BE2C (cell line): ENCODE measurements around the gene APOH.

ENCODE experiments used
- DNase-seq: peaks from one replicate; pipeline ENCODE4 v3.0.0-alpha.2; 2020
- H3K27me3 ChIP-seq: fragments of 250-450 bp; sonication (Bioruptor Pico); 2 replicates; pipeline ENCODE4 v1.5.1; 2020; ENCODE audit warnings: mild to moderate bottlenecking
- H3K36me3 ChIP-seq: fragments of 250-450 bp; sonication (Bioruptor Pico); 2 replicates; pipeline ENCODE4 v1.5.1; 2020; ENCODE audit warnings: mild to moderate bottlenecking
- H3K4me1 ChIP-seq: fragments of 250-450 bp; sonication (Bioruptor Pico); 2 replicates; pipeline ENCODE4 v1.5.1; 2020
- H3K4me3 ChIP-seq: 2 replicates; pipeline ENCODE4 v1.5.1; 2011; ENCODE audit warnings: low read depth, low read length
- H3K9me3 ChIP-seq: fragments of 250-450 bp; sonication (Bioruptor Pico); 2 replicates; pipeline ENCODE4 v1.5.1; 2020
- TF ChIP-seq, protein P1 (sequence below): IDR thresholded peaks from 2 replicates; pipeline ENCODE4 v1.5.1; 2012; ENCODE audit warnings: mild to moderate bottlenecking, low read depth, low read length

APOH gene

GRCh38 chr17:66178642-66179041, 50.6 kb downstream of the APOH start:
- Histone ChIP-seq H3K4me1 (no peaks in the 10 kb centered on the region), H3K36me3 (no peaks in the 10 kb centered on the region), H3K27me3 (no peaks in the 10 kb centered on the region), H3K4me3 (no peak overlapping the region), H3K9me3 (no peaks in the 10 kb centered on the region)
- TF ChIP-seq, protein P1, sequence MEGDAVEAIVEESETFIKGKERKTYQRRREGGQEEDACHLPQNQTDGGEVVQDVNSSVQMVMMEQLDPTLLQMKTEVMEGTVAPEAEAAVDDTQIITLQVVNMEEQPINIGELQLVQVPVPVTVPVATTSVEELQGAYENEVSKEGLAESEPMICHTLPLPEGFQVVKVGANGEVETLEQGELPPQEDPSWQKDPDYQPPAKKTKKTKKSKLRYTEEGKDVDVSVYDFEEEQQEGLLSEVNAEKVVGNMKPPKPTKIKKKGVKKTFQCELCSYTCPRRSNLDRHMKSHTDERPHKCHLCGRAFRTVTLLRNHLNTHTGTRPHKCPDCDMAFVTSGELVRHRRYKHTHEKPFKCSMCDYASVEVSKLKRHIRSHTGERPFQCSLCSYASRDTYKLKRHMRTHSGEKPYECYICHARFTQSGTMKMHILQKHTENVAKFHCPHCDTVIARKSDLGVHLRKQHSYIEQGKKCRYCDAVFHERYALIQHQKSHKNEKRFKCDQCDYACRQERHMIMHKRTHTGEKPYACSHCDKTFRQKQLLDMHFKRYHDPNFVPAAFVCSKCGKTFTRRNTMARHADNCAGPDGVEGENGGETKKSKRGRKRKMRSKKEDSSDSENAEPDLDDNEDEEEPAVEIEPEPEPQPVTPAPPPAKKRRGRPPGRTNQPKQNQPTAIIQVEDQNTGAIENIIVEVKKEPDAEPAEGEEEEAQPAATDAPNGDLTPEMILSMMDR = no peak
- DNase-seq = no peak

DNA sequence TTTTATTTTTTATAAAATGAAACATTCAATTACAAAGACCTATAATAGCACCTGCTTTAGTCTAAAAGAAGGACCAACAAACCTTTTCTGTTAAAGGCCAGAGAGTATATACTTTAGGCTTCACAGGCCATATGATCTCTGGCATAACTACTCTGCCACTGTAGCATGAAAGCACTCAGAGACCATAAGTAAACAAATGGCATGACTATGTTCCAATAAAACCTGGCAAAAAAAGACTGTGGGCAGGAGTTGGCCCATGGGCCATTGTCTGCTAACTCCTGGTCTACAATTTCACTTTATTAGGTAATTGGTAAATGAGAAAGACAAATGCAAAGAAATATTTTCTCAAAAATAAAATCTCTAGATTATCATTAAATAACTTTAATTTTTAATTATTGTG, 52.2 kb downstream of the APOH start:
- H3K36me3 ChIP-seq = no peaks in the 10 kb centered on the region
- H3K4me1 ChIP-seq = no peaks in the 10 kb centered on the region
- DNase-seq = no peak

DNA sequence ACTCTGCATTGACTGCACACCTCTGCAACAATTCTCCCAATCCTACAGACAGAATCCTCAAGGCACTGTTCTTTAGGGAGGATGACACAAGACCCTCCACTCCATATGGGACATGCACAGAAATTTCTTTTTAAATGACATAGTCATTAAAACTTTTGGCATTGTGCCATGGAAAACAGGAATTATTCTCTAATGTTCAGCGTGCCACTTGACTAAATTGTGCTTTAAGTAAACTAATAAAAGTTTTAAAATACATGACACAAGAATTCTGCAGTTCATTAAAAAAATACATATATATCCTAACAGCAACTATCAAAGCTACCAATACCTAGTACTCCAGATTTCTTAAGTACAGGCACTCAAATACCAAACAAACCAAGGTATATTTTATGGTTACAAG, 53.3 kb downstream of the APOH start:
- Histone ChIP-seq H3K36me3 (no peaks in the 10 kb centered on the region), H3K9me3 (no peaks in the 10 kb centered on the region), H3K4me3 (no peak overlapping the region), H3K27me3 (no peaks in the 10 kb centered on the region), H3K4me1 (no peaks in the 10 kb centered on the region)
- TF ChIP-seq, protein P1 = no peak
- no peak for DNase-seq

More for the DNA sequence above, 52.2 kb downstream of the APOH start:
- Histone ChIP-seq H3K4me3 (no peak overlapping the region), H3K9me3 (no peaks in the 10 kb centered on the region), H3K27me3 (no peaks in the 10 kb centered on the region)
- TF ChIP-seq, protein P1 = no peak; the same call in 1 of the 2 replicates

- TF ChIP-seq, protein P1 = no peak
- Histone ChIP-seq H3K27me3 (no peaks in the 10 kb centered on the region), H3K4me1 (no peaks in the 10 kb centered on the region), H3K36me3 (no peaks in the 10 kb centered on the region), H3K4me3 (no peak overlapping the region), H3K9me3 (no peaks in the 10 kb centered on the region)
- no peak for DNase-seq
Observed at GRCh38 chr17:66172691-66173223, 56.5 kb downstream of the APOH start.

DNA sequence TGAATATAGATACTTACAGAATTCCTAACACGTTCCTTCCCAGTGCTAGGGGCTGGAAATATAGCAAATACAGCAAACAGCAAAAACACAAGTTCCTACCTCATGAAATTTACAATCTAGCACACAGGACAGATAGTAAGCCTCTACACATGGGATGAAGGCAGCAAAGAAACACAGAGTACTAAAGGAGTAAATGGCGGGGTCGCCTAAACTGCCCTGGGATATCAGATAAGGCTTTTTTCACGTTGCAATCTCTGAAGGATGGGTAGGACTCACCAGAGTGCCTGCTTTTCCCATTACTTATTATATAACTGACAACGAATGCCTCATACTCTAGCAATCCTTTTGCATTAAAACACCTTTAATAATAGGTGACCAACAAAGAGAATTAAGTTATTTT, 57.1 kb downstream of the APOH start:
- Histone ChIP-seq H3K4me3 (no peak overlapping the region), H3K36me3 (no peaks in the 10 kb centered on the region), H3K27me3 (no peaks in the 10 kb centered on the region), H3K4me1 (no peaks in the 10 kb centered on the region), H3K9me3 (no peaks in the 10 kb centered on the region)
- DNase-seq = no peak
- TF ChIP-seq, protein P1 = no peak

- no peaks in the 10 kb centered on the region for H3K4me1 ChIP-seq
- H3K27me3 ChIP-seq = no peaks in the 10 kb centered on the region
- TF ChIP-seq, protein P1 = no peak
- H3K9me3 ChIP-seq = no peaks in the 10 kb centered on the region
- H3K4me3 ChIP-seq = no peak overlapping the region
- DNase-seq = no peak
- no peaks in the 10 kb centered on the region for H3K36me3 ChIP-seq
Observed at GRCh38 chr17:66171692-66172091, 57.5 kb downstream of the APOH start.
